Activated naive CD4-positive, alpha-beta T cell treated with anti-CD3 and anti-CD28 coated beads, Interleukin-2, amount 50 U/mL, for 16 hours (primary cell): ENCODE measurements around the gene HS2ST1.
"Not testable (repeated sequence)": the region's sequence is repeated elsewhere in the genome, so short reads cannot be mapped to it uniquely, and the experiment has no call there.

Experiments used
- DNase-seq: peaks from one replicate; pipeline ENCODE4 v3.0.0-alpha.2; 2020

The HS2ST1 gene

DNA sequence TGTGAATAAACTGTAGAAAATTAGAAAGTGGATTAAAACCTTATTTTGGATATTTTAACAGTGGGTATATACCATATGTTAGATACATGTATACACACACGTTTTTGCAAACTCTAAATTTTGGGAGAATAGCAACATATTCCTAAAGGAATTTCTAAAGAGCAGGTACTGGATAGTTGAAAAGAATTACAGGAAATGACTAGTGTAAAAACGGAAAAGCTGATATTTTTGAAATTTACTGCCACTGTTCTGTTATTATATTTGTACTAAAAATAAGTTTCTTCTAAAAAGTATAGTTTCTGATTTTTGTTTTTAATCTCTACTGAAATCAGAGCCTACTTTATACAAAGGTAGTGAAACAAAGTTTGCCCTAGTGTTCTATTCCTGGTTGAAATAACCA lies 114.1 kb downstream of the HS2ST1 start:
- no peak for DNase-seq

DNA sequence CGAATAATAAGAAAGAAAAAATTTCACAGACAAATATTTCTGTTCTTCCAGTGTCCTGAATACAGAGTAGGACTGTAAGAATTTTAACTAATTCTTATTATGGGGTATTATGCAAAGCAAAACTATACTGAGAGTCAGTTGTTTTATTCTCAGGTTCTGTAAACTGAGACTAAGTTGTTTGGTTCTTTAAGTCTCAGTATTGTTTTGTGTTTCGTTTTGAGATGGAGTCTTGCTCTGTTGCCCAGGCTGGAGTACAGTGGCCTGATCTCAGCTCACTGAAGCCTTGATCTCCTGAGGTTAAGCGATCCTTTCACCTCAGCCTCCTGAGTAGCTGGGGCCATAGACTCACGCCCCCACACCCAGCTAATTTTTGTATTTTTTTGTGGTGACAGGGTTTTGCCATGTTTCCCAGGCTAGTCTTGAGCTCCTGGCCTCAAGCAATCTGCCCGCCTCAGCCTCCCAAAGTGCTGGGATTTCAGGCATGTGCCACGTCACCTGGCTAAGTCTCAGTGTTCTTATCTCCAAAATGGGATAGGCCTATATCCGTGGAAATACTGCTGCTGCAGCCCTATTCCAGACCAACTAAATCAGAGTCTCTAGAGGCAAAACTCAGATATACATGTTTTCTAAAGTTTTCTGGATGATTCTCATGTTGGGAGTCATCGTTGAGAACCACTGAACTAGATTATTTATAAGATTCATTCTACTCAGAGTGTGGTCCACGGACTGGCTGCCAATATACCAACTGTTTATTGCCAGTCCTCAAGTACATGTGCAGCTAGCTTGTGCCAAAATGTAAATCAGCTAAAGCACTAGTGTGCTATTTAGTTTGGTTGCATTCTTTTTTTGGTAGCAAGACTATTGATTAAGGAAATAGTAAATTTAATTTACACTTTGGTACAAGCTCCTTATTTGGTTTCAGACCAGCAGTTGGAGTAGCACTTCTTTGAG lies 116.6 kb downstream of the HS2ST1 start:
- no peak for DNase-seq

DNA sequence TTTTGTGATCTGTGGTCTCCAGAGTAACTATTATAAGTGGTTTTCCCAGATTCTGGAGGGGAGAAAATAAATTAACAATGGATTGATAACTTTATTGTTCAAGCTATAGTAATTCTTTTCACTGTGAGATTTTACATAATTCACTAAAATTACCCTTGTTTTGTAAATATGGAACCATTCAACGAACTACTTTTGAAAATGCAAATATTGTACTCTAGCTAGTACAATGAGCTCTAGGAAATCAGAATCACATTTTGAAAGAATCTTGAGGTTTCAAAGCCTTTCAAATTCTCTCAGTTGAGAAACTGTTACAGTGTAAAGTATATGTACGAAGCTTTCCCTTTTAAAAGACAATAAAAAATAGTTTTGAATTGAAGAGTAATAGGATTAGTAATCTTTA lies 119.9 kb downstream of the HS2ST1 start:
- DNase-seq: no peak

DNA sequence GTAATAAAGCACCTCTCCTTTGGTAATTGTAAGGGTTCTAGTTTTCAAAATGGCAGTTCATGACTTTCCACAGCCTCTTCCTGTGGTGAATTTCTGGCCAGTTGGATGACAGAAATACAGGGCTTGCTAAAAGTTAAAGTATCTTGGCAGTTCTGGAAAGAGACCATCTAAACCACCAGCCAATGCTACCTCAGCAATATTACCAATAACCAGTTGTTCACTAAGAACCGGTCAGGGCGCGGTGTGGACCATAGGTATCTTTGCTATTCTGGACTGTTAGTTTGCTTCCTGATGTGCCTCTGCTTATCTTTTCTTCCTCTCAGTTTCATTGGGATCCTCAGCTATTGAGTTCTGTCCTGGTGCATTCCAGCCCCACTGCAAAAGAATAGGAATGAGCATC lies 124.7 kb downstream of the HS2ST1 start:
- no peak for DNase-seq

DNA sequence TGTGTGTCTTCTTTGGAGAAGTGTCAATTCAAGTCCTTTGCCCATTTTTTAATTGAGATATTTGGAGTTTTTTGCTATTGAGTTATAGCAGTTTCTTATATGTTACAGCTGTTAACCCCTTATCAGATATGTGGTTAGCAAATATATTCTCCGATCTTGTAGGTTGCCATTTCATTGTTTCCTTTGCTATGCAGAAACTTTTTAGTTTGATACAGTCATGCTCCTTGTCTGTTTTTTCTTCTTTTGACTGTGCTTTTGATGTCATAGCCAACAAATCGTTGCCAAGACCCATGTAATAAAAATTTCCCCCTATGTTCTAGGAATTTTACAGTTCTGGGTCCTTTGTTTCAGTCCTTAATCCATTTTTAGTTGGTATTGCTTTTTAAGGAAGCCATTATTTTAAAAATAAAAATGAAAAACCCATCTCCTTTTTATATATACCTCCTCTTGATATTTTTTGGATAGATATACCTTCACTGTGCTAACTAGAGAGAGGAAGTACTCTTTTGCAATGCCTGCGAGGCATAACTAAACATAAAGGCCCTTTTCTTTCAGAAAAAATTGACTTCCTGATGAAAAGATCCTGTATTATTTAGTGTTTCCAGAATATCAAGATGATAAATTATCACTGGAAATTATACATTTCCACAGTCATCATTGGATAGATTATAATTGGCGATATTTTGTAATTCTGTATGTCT lies 127.8 kb downstream of the HS2ST1 start:
- no peak for DNase-seq

DNA sequence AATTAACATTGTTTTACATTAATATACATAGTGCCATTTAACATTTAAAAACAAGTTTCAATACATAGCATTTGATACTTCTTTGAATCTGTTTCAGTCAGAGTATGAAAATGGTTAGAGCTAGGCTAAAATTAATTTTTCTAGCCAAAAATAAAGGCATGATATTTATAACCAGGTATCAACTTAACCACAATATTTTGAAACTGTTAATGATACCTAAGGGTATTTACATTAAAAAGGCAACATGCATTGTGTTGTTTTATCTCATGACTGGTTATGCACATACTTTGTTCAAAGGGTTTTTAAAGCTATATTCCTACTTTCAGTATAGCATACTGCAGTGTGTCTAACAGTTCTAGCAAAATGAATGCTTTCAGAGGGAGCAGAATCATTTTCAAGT lies 130.0 kb downstream of the HS2ST1 start:
- DNase-seq: no peak

DNA sequence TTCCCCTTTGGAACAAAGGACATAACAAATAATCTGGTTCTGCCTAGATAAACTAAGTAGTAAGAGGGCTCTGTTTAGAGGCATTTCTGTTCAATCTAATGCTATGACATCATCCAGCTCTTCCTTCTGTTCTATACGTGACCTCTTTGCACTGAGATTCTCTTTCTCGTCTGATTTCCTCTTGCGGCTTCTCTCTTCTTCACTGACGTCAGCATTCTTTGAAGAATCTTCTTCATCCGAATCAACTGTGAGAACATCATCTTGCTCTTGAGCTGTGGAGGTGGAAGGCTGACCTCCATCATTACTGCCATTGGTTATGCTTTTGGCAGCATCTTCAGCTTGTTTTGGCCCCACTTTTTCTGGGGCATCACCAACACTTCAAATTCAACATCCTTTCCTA lies 130.4 kb downstream of the HS2ST1 start:
- no peak for DNase-seq

DNA sequence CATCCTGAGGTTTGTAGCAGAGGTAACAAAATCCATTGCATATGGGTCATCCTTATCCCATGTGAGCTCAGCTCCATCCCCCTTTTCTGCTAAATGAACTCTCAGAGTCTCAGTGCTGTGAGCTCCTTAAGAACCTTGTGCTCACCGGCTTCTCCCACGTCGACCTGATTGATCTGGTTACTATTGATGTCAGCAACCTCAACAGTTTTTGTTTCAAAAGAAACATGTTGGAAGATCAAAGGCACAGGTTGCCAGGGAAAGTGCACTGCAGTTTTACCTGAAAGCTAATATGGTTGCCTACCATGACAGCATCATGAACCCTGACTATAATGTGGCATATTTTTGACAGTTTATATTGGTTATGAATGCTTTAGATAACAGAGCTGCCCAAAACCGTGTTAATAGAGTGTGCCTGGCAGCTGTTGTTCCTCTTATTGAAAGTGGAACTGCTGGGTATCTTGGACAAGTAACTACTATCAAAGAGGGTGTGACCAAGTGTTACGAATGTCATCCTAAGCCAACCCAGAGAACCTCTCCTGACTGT lies 131.4 kb downstream of the HS2ST1 start:
- peak; percentile 51 for DNase-seq

DNA sequence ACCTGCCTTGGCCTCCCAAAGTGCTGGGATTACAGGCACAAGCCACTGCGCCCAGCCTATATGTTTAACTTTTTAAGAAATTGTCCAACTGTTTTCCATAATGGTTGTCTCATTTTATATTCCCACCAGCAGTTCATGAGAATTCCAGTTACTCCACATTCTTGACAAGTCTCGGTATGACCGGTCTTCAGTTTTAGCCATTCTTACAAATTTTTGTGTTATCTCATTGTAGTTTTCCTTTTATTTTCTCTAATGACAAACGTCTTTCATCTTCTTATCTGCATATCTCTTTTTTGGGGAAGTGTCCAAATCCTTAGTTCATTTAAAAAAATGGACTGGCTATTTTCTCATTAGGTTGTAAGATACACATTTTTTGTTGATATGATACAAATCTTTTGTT lies 132.5 kb downstream of the HS2ST1 start:
- DNase-seq: no peak

DNA sequence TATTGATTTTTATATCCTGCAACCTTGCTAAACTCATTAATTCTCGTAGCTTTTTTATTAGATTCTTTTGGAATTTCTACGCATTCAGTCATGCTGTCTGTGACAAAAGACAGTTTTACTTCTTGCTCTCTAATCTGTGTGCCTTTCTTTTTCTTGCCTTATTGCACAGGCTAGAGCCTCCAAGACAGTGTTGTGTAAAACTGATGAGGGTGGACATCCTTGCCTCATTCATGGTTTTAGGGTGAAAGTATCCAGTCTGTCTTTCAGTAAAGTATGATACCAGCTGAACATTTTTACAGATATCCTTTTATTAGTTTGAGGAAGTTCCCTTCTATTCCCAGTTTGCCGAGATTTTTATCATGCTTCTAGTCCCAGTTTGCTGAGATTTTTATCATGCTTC lies 133.8 kb downstream of the HS2ST1 start:
- DNase-seq: no peak

DNA sequence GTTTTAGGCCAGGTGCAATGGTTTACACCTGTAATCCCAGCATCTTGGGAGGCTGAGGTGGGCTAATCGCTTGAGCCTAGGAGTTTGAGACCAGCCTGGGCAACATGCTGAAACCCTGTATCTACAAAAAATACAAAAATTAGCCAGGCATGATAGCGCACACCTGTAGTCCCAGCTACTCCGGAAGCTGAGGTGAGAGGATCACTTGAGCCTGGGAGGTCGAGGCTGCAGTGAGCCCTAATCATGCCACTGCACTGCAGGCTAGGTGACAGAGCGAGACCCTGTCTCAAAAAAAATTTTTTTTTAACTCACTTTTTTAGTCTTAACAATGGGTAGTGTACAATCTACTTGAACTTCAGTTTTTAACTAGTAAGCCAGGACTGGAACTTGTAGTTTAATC lies 137.5 kb downstream of the HS2ST1 start:
- DNase-seq: no peak

DNA sequence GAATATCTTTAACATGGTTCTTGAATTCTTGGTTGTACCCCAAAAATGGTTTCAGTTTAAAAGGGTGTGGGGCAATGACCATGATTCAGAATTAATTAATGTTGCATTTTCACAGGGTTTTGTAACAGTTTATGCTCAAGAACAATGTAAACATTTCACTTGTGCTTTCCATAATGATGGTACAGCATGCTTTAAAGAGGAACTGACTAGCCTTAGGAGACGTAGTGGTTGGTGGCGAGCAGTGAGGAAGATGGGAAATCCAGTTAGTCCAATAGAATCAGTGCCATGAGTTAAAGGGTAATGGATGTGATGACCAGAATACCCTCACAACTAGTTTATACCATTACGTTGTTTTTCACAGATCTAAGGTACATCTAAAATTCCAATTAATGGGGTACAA lies 138.0 kb downstream of the HS2ST1 start:
- no peak for DNase-seq

DNA sequence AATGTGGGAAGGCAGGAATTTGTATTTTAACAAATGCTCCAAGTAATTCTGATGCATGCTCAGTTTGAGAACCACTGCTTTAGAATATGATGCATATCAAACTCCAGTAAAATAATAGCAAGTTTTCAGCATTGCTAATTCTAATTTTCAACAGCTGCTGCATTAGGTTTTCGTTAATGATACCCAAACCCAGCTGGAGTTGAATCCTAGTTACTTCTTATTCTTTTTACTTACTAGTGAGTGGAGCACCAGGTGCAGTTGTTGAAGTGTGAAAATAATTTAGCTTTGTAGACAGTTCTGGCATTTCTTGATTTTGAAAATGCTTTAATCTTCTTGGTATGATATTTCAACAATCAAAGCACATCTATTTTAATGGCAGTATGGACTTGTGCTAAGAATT lies 138.5 kb downstream of the HS2ST1 start:
- DNase-seq: no peak

DNA sequence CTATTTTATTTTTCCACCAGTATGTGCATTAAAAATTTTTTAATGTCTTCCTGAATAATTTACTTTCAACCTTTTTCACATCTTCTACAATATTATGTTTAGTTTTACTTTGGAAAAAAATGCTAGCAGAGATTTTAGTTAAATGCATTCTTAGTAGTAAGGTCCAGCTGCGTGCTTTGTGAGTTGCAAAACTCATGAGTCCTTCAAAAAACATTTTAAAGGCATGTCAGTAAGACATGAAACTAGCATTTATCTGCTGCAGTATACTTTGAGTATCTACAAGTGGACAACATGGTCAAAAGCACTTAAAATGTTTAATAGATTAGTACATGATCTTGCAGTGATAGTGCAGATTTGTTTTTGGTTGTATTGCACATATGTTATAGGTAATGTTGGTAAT lies 139.0 kb downstream of the HS2ST1 start:
- DNase-seq: no peak

DNA sequence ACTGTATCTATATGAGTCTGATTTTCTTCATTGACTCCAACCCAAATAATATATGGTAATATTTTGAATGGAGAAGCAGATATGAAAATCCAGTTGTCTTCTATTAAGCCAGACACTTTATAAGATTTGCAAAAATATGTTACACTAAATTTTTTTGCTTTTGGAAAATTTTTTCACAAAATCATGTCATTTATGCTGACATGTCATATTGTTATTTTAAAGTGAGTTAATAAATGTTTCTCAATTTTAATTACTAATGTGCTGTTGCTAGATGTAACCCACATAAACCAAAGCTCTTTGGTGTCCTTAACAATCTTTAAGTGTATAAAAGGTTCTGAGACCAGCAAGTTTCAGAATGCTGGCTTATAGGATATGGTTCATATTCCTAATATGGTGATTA lies 142.5 kb downstream of the HS2ST1 start:
- no peak for DNase-seq

DNA sequence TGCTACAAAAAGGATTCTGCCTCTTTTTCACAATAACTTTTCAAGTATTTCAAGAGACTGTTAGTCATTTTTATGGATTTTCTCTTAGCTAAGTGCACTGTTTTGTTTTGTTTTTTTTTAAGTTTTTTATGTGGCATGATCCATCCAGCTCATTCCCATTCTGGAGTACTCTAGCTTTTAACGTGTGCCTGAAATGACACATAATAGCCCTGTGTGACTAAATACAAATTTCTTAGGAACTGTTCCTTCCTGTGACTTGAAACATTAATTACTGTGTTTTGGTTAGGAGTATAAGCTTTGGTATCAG lies 143.9 kb downstream of the HS2ST1 start:
- no peak for DNase-seq

DNA sequence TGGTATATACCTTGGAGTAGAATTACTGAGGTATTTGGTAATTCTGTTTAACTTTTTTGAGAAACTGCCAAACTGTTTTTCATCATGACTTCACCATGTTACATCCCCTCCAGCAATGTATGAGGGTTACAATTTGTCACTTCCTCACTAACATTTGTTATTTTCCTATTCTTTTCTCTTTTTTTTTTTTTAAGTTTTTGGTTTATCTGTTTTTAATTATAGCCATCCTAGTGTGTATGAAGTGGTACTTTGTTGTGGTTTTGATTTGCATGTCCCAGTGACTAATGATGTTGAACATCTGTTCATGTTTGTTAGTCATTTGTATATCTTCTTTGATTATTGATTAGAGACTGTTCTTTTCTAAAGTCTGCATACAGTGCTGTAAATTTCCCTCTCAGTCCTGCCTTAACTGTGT lies 147.3 kb downstream of the HS2ST1 start:
- DNase-seq: no peak

DNA sequence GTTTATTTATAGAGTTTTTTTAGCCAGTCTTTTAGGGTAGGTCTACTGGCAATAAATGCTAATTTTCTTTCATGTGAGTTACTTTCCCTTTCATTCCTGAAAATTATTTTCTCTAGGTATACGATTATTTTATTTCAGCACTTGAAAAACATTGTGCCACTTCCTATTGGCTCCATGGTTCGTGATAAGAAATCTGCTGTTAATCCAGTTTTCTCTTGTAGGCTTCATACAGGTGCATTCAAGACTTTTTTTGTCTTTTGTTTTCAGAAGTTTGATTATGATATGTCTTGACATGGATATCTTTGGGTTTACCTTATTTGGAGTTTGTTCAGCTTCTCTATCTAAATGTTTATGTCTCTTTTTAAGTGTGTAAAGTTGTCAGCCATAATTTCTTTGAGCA lies 148.3 kb downstream of the HS2ST1 start:
- DNase-seq: no peak

DNA sequence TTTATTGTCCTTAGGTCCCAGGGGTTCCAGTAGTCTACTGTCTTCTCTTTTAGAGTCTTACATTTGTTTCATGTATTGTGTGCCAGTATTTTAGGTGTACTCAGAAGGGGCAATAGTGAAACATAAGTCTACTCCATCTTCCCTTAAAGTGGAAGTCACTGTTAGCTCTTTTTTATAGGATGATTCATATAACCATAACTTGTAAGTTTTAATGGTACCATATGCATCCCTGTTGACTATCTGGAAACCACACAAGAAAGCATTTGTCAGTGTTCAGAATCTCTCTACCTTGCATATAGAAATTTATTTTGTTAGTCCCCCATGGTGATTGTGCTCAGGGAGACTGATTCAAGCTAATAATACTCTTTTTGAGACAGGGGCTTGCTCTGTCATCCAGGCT lies 149.9 kb downstream of the HS2ST1 start:
- DNase-seq: no peak

DNA sequence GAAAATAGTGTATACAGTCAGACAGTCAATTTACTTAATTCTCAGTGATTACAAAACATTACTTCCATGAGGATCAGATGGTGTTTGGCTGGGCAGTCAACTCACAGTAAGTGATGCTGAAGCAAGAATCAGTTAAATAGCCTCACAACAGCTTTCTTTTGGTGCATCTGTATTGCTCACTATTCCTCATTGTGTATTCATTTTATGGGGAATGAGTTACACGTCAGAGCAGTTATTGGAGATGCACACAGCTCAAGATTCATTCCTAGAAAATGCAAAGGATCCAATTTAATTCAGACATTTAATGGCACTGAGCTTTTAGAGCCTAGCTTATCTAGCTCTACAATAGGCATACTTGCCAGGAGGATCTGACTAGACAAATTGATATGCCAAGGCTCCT lies 150.6 kb downstream of the HS2ST1 start:
- DNase-seq: no peak

DNA sequence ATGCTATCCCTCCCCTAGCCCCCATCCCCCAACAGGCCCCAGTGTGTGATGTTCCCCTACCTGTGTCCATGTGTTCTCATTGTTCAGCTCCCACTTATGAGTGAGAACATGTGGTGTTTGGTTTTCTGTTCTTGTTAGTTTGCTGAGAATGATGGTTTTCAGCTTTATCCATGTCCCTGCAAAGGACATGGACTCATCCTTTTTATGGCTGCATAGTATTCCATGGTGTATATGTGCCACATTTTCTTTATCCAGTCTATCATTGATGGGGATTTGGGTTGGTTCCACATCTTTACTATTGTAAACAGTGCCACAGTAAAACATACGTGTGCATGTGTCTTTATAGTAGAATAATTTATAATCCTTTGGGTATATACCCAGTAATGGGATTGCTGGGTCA lies 152.3 kb downstream of the HS2ST1 start:
- not testable (repeated sequence) for DNase-seq

DNA sequence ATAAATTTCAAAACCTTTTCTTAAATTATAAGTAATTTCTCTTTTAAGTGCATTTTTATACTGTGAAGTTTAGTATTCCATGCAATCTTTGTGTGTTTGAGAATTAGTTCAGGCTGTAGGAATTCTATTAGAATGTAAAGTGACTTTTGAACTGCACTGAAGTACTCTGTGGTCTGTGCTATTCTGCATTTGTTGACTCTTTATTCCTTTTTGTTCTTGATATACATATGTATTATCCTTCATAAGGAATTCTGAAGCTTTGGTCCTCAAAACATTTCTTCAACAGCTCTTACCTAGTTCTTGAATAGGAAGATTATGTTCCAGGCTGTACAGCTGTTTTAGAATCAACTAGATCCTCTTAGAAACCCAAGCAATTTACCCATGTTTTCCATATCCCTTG lies 158.0 kb downstream of the HS2ST1 start:
- DNase-seq: no peak

DNA sequence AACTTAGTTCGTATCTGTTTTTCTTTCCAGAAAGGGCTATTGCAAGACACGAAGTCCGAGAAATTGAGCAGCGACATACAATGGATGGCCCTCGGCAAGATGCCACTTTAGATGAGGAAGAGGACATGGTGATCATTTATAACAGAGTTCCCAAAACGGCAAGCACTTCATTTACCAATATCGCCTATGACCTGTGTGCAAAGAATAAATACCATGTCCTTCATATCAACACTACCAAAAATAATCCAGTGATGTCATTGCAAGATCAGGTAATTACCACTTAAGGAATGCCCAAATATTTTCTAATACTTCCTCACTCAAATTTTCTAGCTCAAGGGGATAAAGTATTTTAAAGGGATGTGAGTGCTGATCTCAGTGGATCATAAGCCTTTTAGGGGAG lies 158.5 kb downstream of the HS2ST1 start:
- DNase-seq: no peak
